Astrocyte (in vitro differentiated cells and primary cell): ENCODE measurements around the gene WDR4. TPM values are rescaled to one million over a fixed set of nuclear protein-coding genes. Genes with fewer than 3 reads are reported as not detected.
"Not testable (repeated sequence)": the region's sequence is repeated elsewhere in the genome, so short reads cannot be mapped to it uniquely, and the experiment has no call there.

Source experiments
- DNase-seq: peaks from one replicate; pipeline ENCODE4 v3.0.0-alpha.2; 2010; ENCODE audit warnings: low read depth
- FAIRE-seq: peaks from 2 replicates; lab custom pipeline; 2011; peaks lifted over from hg19 to GRCh38; lab: Jason Lieb, UNC
- H2AFZ ChIP-seq: 2 replicates; pipeline ENCODE4 v1.6.0; 2012; ENCODE audit warnings: low read depth, low read length, inconsistent platforms
- H3K27ac ChIP-seq: 2 replicates; pipeline ENCODE4 v1.5.1; 2011; ENCODE audit warnings: low read depth, low read length, inconsistent platforms
- H3K27me3 ChIP-seq: 2 replicates; pipeline ENCODE4 v1.6.0; 2011; ENCODE audit warnings: low read length, inconsistent platforms; ENCODE audit not compliant: insufficient read depth
- H3K36me3 ChIP-seq: 2 replicates; pipeline ENCODE4 v1.5.1; 2011; ENCODE audit warnings: low read length, inconsistent platforms; ENCODE audit not compliant: insufficient read depth
- H3K4me1 ChIP-seq: 2 replicates; pipeline ENCODE4 v1.5.1; 2011; ENCODE audit warnings: low read length, inconsistent platforms; ENCODE audit not compliant: insufficient read depth
- H3K4me2 ChIP-seq: 2 replicates; pipeline ENCODE4 v1.6.0; 2012; ENCODE audit warnings: low read length, inconsistent platforms
- H3K4me3 ChIP-seq: 2 replicates; pipeline ENCODE4 v1.5.1; 2011; ENCODE audit warnings: low read depth, mild to moderate bottlenecking, low read length, inconsistent platforms; ENCODE audit not compliant: insufficient read depth
- H3K79me2 ChIP-seq: 2 replicates; pipeline ENCODE4 v1.6.0; 2012; ENCODE audit warnings: mild to moderate bottlenecking, low read length, inconsistent platforms; ENCODE audit not compliant: insufficient read depth
- H3K9ac ChIP-seq: 2 replicates; pipeline ENCODE4 v1.6.0; 2012; ENCODE audit warnings: mild to moderate bottlenecking, low read length, inconsistent platforms
- H3K9me3 ChIP-seq: 2 replicates; pipeline ENCODE4 v1.5.1; 2012; ENCODE audit warnings: low read depth, mild to moderate bottlenecking, low read length, inconsistent platforms; ENCODE audit not compliant: insufficient read depth
- H4K20me1 ChIP-seq: 2 replicates; pipeline ENCODE4 v1.6.0; 2012; ENCODE audit warnings: low read length, inconsistent platforms; ENCODE audit not compliant: insufficient read depth
- H3K27ac Mint-ChIP-seq: one replicate; pipeline ENCODE4 v1.8.0; 2021; ENCODE audit warnings: mild to moderate bottlenecking, mixed read lengths; ENCODE audit not compliant: unreplicated experiment
- H3K27me3 Mint-ChIP-seq: one replicate; pipeline ENCODE4 v1.8.0; 2021; ENCODE audit warnings: low read depth, mixed read lengths; ENCODE audit not compliant: unreplicated experiment
- H3K36me3 Mint-ChIP-seq: one replicate; pipeline ENCODE4 v1.8.0; 2021; ENCODE audit warnings: low read depth, mixed read lengths; ENCODE audit not compliant: unreplicated experiment
- H3K4me1 Mint-ChIP-seq: one replicate; pipeline ENCODE4 v1.8.0; 2021; ENCODE audit warnings: low read depth, mixed read lengths; ENCODE audit not compliant: unreplicated experiment
- H3K4me3 Mint-ChIP-seq: one replicate; pipeline ENCODE4 v1.8.0; 2021; ENCODE audit warnings: mild to moderate bottlenecking, moderate library complexity, mixed read lengths; ENCODE audit not compliant: unreplicated experiment
- H3K9me3 Mint-ChIP-seq: one replicate; pipeline ENCODE4 v1.8.0; 2021; ENCODE audit warnings: mild to moderate bottlenecking, mixed read lengths; ENCODE audit not compliant: unreplicated experiment
- CTCF ChIP-seq: IDR thresholded peaks from 2 replicates; pipeline ENCODE4 v1.5.1; 2011; ENCODE audit warnings: low read depth, mild to moderate bottlenecking, inconsistent platforms, low read length, moderate library complexity; ENCODE audit not compliant: insufficient read depth
- EZH2 ChIP-seq: IDR thresholded peaks from 2 replicates; pipeline ENCODE4 v1.6.1; 2012; ENCODE audit warnings: mild to moderate bottlenecking, low read length, inconsistent platforms; ENCODE audit not compliant: insufficient read depth
- total RNA-seq: library from RNA; stranded (reverse); gene quantifications from 2 replicates; pipeline ENCODE4 v1.2.1, GENCODE V29; 2021

Gene WDR4
- total RNA-seq, 1 donor from 2014 or later: 20.5 TPM

- no peak overlapping the region for H3K9ac ChIP-seq
- H3K27me3 Mint-ChIP-seq: no peaks in the 10 kb centered on the region
- peaks cover 16% of the 10 kb centered on the region for H3K36me3 Mint-ChIP-seq
- peaks cover 2% of the 10 kb centered on the region for H3K9me3 Mint-ChIP-seq
- no peaks in the 10 kb centered on the region for H3K4me1 Mint-ChIP-seq
- no peak for FAIRE-seq
- H4K20me1 ChIP-seq: peaks cover 56% of the 10 kb centered on the region
- H3K4me3 Mint-ChIP-seq: no peak overlapping the region
- no peak overlapping the region for H3K4me2 ChIP-seq
- no peak overlapping the region for H3K27ac ChIP-seq
- DNase-seq: no peak
- TF ChIP-seq EZH2: no peak
- H3K27ac Mint-ChIP-seq: peak overlapping the region; percentile 34
- H3K36me3 ChIP-seq: peaks cover 17% of the 10 kb centered on the region
- peaks cover 53% of the 10 kb centered on the region for H3K79me2 ChIP-seq
- H2AFZ ChIP-seq: no peak overlapping the region
- no peaks in the 10 kb centered on the region for H3K9me3 ChIP-seq
- H3K27me3 ChIP-seq: no peaks in the 10 kb centered on the region
- peaks cover 5% of the 10 kb centered on the region for H3K4me1 ChIP-seq
- H3K4me3 ChIP-seq: no peak overlapping the region
Measured at GRCh38 chr21:42848932-42849758, 30.2 kb downstream of the WDR4 start.

GRCh38 chr21:42848144-42848931, 31.0 kb downstream of the WDR4 start:
- H3K9me3 ChIP-seq, H3K4me3 ChIP-seq, FAIRE-seq, H3K27me3 Mint-ChIP-seq, H3K4me1 ChIP-seq, H3K27me3 ChIP-seq, H3K4me2 ChIP-seq, H3K4me1 Mint-ChIP-seq, H3K4me3 Mint-ChIP-seq, H3K9ac ChIP-seq, DNase-seq, H3K27ac Mint-ChIP-seq, H3K27ac ChIP-seq, H3K9me3 Mint-ChIP-seq, H2AFZ ChIP-seq: not testable (repeated sequence)
- H3K36me3 Mint-ChIP-seq: peaks cover 16% of the 10 kb centered on the region
- peaks cover 14% of the 10 kb centered on the region for H3K36me3 ChIP-seq
- peaks cover 58% of the 10 kb centered on the region for H3K79me2 ChIP-seq
- peaks cover 63% of the 10 kb centered on the region for H4K20me1 ChIP-seq

GRCh38 chr21:42847726-42848125, 31.6 kb downstream of the WDR4 start:
- Mint-ChIP-seq H3K27ac (no peak overlapping the region), H3K27me3 (no peaks in the 10 kb centered on the region), H3K4me1 (no peaks in the 10 kb centered on the region), H3K36me3 (peaks cover 20% of the 10 kb centered on the region), H3K9me3 (peaks cover 2% of the 10 kb centered on the region), H3K4me3 (no peak overlapping the region)
- no peak for FAIRE-seq
- Histone ChIP-seq H4K20me1 (peaks cover 69% of the 10 kb centered on the region), H3K4me2 (no peak overlapping the region), H3K9ac (no peak overlapping the region), H3K4me1 (peaks cover 5% of the 10 kb centered on the region), H3K9me3 (no peaks in the 10 kb centered on the region), H3K4me3 (no peak overlapping the region), H2AFZ (no peak overlapping the region), H3K27ac (no peak overlapping the region), H3K27me3 (no peaks in the 10 kb centered on the region), H3K79me2 (peaks cover 63% of the 10 kb centered on the region), H3K36me3 (peaks cover 14% of the 10 kb centered on the region)
- TF ChIP-seq EZH2 (no peak), CTCF (no peak)
- no peak for DNase-seq
